ENCODE measurements around the gene PSENEN. TPM values are rescaled to one million over a fixed set of nuclear protein-coding genes. Genes with fewer than 3 reads are reported as not detected.

Gene PSENEN
- total and polyA plus RNA-seq, 9 of the 15 experiments (the other 6 are each of a cell fraction or from before 2014, with no cell fraction given): 34.5 to 299 (median 61.1) TPM

DNA sequence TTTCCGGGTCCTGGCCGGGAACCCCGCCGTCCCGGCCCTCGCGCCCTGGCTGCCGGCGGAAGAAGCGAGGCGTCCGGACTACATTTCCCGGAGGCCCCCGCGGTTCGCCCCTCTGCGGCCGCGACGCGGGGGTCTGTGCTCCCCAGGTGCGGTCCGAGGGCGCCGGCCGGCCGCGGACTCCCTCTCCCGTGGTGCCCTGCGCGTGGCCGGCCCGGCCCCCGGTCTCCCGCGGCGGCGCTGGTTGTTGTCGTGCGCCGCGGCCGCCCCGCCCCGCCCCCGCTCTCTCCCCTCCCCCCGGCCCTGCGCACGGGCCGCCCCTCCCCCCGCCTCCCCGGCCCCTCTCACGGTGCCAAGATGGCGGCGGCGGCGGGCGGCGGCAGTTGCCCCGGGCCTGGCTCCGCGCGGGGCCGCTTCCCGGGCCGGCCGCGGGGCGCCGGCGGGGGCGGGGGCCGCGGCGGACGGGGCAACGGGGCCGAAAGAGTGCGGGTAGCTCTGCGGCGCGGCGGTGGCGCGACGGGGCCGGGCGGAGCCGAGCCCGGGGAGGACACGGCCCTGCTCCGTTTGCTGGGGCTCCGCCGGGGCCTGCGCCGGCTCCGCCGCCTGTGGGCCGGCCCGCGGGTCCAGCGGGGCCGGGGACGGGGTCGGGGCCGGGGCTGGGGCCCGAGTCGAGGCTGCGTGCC is 27.6 kb upstream of the PSENEN start, which contains the start of gene KMT2B (continued):
- TF ChIP-seq GTF2A2 (tag; IDR thresholded peaks at IDR 0.05) (no peak), LEF1 (IDR thresholded peaks at IDR 0.05) (no peak), PHTF2 (CRISPR knock-in tag; IDR thresholded peaks at IDR 0.05) (no peak), ZNF830 (CRISPR knock-in tag; IDR thresholded peaks at IDR 0.05) (no peak), ZBTB5 (IDR thresholded peaks at IDR 0.05) (no peak), KDM2B (CRISPR knock-in tag; IDR thresholded peaks at IDR 0.05) (no peak), NONO (IDR thresholded peaks at IDR 0.05; ENCODE audit: low read depth in 2 of 2, low read length in 1 of 2) (0 out of 4 replicates have a peak, but pooled peaks of 1 of the 2 experiments have one; percentile 57), FOXP1 (CRISPR knock-in tag; IDR thresholded peaks at IDR 0.05) (no peak), HSF4 (CRISPR knock-in tag; IDR thresholded peaks at IDR 0.05; ENCODE audit: borderline replicate concordance) (no peak), MIER1 (IDR thresholded peaks at IDR 0.05; ENCODE audit: low read depth) (no peak), SNIP1 (IDR thresholded peaks at IDR 0.05; ENCODE audit: low read depth) (no peak), MECOM (CRISPR knock-in tag; IDR thresholded peaks at IDR 0.05) (no peak), DDX20 (tag; IDR thresholded peaks at IDR 0.05; ENCODE audit: low read depth) (no peak), HCFC1 (IDR thresholded peaks at IDR 0.05; ENCODE audit: low read depth, low read length) (peak; percentile 74), ZNF785 (CRISPR knock-in tag; IDR thresholded peaks at IDR 0.05) (no peak), BRF2 (IDR thresholded peaks at IDR 0.05; ENCODE audit: borderline replicate concordance, insufficient read depth, insufficient read length) (no peak), TRIM28 (IDR thresholded peaks at IDR 0.05) (no peak), ZNF347 (CRISPR knock-in tag; IDR thresholded peaks at IDR 0.05; ENCODE audit: low read depth) (no peak), U2AF1 (optimal IDR thresholded peaks at IDR 0.05; ENCODE audit: low read depth, low read length) (peak; percentile 12), ESRRA (IDR thresholded peaks at IDR 0.05; ENCODE audit: borderline replicate concordance, low read depth) (no peak), ZNF57 (CRISPR knock-in tag; IDR thresholded peaks at IDR 0.05) (no peak), ZNF121 (CRISPR knock-in tag; conservative IDR thresholded peaks at IDR 0.05) (no peak), SIN3B (IDR thresholded peaks at IDR 0.05; ENCODE audit: low read depth) (0 out of 2 replicates have a peak, but pooled peaks have one; percentile 13), ZNF239 (CRISPR knock-in tag; IDR thresholded peaks at IDR 0.05) (no peak), CGGBP1 (CRISPR knock-in tag; IDR thresholded peaks at IDR 0.05) (no peak), SMARCA5 (IDR thresholded peaks at IDR 0.05) (no peak), C11orf30 (IDR thresholded peaks at IDR 0.05; ENCODE audit: low read depth) (no peak)
- TF ChIP-seq, protein P1, sequence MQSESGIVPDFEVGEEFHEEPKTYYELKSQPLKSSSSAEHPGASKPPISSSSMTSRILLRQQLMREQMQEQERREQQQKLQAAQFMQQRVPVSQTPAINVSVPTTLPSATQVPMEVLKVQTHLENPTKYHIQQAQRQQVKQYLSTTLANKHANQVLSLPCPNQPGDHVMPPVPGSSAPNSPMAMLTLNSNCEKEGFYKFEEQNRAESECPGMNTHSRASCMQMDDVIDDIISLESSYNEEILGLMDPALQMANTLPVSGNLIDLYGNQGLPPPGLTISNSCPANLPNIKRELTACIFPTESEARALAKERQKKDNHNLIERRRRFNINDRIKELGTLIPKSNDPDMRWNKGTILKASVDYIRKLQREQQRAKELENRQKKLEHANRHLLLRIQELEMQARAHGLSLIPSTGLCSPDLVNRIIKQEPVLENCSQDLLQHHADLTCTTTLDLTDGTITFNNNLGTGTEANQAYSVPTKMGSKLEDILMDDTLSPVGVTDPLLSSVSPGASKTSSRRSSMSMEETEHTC (IDR thresholded peaks at IDR 0.05): no peak
